ENCODE data around the gene TNFRSF11A.

- no peak for TF ChIP-seq CTCF (IDR thresholded peaks at IDR 0.05; ENCODE audit: insufficient read depth, low read depth, low read length)
- TF ChIP-seq EZH2 (IDR thresholded peaks at IDR 0.05; ENCODE audit: insufficient read depth, low read length): no peak
These were observed 23.8 kb upstream of the TNFRSF11A start for GRCh38 chr18:62301322-62301721.

Data from astrocyte (in vitro differentiated cells and primary cell).